Fibroblast of lung (primary cell): Measurements from ENCODE around the gene STARD4.

Source experiments
- EZH2 ChIP-seq: IDR thresholded peaks from 2 replicates; pipeline ENCODE4 v1.5.1; 2012; ENCODE audit warnings: low read length, control low read depth, mild to moderate bottlenecking; ENCODE audit errors: missing control alignments
- TF ChIP-seq, protein P1 (sequence below), 2 donors: IDR thresholded peaks in 1 of 2; conservative IDR thresholded peaks in 1 of 2; 1 replicate in 1 of 2; 2 replicates in 1 of 2; pipeline ENCODE4 v1.5.1; 2011 to 2012; ENCODE audit warnings: low read length in 2 of 2, control low read depth in 1 of 2, inconsistent platforms in 1 of 2, low read depth in 1 of 2, mild to moderate bottlenecking in 1 of 2

DNA sequence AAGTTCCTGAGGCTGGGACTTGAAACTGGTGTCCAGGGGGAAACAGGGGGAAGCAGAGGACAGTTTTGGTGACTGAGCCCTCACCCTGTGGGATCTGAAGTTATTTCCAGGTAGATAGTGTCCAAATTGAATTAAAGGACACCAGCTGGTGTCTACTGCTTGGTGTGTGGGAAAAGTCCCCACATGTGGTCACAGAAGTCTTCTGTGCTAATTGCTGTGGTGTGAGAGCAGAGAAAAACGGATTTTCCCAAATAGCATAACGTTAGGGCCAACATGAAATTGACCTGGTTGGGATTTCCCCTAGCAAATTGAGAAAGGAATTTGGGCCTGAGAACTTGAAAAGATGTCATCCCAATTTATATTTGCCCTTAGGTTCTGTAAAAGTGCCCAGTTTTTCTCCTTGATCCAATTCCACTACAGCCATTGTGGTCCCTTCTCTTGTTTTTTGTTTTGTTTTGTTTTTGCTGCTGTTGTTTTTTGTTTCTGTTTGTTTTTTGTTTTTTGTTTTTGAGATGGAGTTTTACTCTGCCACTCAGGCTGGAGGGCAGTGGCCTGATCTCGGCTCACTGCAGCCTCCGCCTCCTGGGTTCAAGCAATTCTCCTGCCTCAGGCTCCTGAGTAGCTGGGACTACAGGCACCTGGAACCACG, 5.6 kb upstream of the STARD4 start:
- TF ChIP-seq, protein P1, sequence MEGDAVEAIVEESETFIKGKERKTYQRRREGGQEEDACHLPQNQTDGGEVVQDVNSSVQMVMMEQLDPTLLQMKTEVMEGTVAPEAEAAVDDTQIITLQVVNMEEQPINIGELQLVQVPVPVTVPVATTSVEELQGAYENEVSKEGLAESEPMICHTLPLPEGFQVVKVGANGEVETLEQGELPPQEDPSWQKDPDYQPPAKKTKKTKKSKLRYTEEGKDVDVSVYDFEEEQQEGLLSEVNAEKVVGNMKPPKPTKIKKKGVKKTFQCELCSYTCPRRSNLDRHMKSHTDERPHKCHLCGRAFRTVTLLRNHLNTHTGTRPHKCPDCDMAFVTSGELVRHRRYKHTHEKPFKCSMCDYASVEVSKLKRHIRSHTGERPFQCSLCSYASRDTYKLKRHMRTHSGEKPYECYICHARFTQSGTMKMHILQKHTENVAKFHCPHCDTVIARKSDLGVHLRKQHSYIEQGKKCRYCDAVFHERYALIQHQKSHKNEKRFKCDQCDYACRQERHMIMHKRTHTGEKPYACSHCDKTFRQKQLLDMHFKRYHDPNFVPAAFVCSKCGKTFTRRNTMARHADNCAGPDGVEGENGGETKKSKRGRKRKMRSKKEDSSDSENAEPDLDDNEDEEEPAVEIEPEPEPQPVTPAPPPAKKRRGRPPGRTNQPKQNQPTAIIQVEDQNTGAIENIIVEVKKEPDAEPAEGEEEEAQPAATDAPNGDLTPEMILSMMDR (conservative IDR thresholded peaks at IDR 0.05 in 1 of 2, IDR thresholded peaks at IDR 0.05 in 1 of 2; ENCODE audit: low read depth in 1 of 2, low read length in 2 of 2), result no peak
- TF ChIP-seq EZH2, result no peak
